LNCAP (cell line): ENCODE measurements around the gene TBX1.

ENCODE experiments used
- TF ChIP-seq, protein P1 (sequence below): fragments of 450-650 bp; IDR thresholded peaks from 2 replicates; pipeline ENCODE4 v1.5.1; 2017; ENCODE audit warnings: mild to moderate bottlenecking

The TBX1 gene

DNA sequence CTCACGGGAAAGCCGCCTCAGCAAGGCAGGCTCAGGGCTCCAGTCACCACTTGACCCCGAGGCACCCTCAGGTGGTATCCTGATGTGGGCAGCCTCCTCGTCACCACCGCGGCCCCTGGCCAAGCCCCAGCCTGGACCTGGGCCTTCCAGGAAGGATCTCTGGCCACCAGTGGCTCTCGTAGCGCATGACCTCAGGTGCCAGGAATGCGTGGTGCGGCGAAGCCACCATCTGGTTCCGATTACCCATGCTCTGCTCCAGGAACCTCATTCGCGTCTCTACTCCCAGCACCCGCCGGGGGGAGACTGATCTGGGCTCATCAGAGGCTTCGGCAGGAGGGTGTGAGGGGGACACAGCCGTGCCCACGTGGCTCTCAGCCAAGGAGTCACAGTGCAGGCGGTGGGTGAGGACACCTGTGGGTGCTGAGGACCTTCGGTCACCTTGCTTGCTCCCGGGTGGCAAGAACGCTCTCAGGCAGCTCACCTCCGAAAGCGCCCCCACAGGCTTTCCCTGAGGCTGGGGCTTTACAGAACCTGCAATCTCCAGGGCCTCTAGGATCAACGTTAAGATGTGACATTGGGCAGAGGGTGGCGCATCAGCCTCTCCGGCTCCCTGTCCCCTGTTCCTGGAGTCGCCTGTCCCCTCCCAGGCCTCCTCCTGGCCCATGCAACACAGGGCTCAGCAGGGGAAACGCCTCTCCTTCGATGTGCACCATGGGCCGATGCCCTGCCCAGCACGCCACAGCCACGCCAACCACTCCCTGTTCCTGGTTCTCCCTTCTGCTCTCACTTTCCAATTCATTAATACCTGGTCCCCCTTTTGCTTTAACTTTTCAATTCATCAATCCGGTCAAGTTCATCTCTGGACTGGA lies 39.0 kb downstream of the TBX1 start:
- TF ChIP-seq, protein P1, sequence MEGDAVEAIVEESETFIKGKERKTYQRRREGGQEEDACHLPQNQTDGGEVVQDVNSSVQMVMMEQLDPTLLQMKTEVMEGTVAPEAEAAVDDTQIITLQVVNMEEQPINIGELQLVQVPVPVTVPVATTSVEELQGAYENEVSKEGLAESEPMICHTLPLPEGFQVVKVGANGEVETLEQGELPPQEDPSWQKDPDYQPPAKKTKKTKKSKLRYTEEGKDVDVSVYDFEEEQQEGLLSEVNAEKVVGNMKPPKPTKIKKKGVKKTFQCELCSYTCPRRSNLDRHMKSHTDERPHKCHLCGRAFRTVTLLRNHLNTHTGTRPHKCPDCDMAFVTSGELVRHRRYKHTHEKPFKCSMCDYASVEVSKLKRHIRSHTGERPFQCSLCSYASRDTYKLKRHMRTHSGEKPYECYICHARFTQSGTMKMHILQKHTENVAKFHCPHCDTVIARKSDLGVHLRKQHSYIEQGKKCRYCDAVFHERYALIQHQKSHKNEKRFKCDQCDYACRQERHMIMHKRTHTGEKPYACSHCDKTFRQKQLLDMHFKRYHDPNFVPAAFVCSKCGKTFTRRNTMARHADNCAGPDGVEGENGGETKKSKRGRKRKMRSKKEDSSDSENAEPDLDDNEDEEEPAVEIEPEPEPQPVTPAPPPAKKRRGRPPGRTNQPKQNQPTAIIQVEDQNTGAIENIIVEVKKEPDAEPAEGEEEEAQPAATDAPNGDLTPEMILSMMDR = no peak

DNA sequence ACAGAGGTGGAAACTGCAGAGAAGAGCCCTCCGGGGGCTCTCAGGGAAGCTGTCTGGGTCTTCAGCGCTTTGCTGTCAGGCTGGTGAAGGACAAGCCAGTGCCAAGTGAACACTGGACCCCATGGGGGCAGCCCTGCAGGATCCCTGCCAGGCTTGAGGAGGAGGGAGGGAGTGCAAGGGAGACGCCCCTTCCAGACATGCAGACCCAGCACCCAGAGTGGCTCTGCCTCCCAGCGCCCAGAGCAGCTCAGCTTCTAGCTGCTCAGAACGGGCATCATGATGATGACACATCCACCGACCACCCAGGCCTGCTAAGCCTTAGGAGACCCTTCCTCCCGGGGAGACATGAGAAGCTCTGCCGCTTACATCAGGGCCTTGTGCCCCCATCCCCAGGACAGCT lies 39.7 kb downstream of the TBX1 start:
- TF ChIP-seq, protein P1 = no peak

DNA sequence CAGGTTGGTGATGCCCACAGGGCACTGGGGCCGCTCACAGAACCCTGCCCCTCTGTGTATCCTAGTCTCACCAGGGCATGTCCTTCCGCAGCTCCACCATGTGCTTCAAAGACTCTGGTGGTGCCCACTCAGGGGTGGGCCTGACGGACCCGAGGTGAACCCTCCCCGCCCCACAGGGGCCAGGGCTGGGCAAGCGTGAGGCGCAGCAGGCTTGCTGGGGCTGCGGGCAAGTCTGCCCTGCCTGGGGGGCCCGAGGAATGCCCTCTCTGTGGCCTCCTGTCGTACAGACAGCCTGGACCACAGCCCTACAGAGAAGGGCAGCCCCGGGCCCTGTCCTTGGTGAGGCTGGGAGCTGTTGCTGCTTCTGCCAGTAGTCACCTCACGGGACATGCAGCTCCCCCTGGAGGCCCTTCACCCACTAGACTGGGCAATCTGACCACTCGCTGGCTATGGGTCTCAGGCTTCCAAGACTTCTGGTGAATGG lies 40.2 kb downstream of the TBX1 start:
- TF ChIP-seq, protein P1 = peak; percentile 20; the same call in 1 of the 2 replicates

DNA sequence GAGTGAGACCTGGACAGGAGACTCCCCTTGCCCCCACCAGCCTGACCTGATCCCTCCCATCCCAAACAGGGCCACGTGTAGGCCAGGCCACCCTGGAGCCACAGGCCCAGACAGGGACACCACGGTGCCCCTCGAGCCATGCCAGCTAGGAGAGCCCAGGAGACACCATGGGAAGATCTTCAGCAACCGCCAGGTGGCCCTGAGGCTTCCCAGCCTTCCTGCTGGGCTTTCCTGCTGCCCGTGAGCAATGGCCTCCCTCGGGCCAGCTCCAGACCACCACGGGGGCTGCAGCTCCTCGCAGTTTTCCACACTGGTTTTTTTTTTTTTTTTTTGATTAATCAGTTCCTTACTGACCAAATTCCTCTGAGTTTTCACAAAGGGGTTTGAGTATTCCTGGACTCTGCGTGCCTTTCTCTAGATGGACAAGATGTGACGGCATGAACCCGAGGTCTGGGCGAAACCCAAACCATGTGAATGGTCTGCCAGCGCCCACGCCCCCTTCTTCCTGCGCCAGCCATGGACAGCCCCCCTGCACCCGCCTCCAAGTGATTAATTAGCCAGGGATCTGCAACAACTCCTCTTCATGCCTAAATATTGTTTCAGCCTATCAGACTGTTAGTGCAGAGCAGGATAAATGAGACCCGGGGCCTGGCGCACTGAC lies 40.9 kb downstream of the TBX1 start:
- TF ChIP-seq, protein P1 = no peak

DNA sequence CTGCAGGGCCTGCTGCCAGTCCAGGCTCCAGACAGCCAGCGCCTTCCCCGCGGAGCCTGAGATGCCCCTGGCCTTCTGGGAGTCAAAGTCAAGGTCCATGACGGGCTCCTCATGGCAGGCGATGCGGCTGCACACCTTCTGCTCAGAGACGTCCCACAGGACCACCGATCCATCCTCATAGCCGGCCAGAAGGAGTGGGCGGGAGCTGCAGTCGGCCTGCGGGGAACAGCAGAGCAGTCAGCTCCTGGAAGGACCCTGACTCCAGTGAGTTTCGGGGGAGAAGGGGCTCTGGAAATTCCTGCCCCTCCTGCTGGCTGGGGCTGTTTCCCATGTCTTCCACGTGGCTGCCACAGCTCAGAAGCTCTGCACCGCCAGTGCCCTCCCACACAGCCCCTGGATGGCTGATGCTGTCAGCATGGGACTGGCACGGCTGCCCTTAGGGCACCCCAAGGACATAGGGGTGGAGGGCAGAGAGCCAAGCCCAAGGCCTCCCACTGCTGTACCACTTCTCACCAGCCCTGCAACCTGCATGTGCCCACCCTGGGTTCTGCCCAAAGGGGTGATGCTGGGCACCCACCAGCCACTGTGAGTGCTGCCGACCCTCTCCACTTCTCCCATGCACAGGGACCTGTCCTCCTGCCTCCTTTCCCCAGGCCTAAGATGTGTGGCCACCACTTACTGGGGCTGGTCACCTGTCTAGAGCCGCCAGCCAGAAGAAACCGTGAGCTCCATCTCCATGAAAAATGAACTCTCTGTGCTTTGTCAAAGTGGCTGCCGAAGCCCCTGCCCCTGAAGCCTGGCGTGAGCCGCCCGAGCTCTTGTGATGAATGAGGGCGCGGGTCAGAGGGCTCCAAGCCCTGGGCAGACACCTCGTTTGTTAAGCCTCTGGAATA lies 41.7 kb downstream of the TBX1 start:
- TF ChIP-seq, protein P1 = no peak

DNA sequence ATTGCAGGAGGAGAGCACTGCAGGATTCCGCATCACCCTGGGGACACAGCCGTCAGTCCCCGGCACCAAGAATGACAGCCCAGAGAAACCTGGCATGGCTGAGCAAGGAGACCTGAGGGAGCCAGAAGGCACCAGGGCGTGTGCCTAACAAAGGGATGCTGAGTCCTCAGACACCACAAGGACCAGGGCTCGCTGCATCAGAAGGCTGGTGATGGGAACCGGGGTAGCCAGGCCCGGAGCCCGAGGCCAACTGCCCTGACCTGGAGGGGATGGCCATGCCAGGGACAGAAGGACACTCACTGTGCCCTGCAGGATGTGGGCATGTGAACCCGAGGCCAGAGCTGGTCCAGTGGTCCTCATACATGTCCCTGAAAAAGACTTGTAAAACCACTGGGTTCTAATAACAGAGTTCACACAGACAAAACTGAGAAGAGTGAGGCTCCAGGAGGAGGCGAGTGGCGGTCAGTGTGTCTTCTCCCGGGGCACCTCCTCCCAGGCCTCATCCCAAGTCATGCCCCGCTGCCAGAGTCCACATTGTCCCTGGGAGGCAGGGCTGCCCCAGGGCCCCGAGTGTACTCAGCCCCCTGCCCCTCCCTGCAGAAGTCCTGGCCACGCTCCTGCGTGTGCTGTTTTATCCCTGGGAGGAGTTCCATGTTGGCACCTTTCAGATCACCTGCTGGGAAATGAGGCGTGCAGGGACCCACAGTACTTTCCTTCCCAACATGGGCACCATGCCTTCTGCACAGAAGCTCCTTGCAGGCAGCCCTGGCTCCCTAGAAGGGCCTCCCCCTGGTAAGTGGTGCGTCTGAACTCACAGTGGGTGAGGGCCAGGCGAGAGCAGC lies 42.5 kb downstream of the TBX1 start:
- TF ChIP-seq, protein P1 = no peak
